Prostate gland (tissue), 2 donors: ENCODE data around the gene ZNF532. TPM values are rescaled to one million over a fixed set of nuclear protein-coding genes. Genes with fewer than 3 reads are reported as not detected.

Experiments
- DNase-seq: peaks from one replicate; pipeline ENCODE4 v3.0.0-alpha.2; 2019; ENCODE audit warnings: low spot score
- H3K27ac ChIP-seq, 2 donors: fragments of 200-600 bp; sonication (generic); 2 replicates each; pipeline ENCODE4 v1.5.1; 2017 to 2019
- H3K27me3 ChIP-seq: fragments of 200-600 bp; sonication (generic); replicated peaks from 2 replicates; pipeline ENCODE4 v1.5.1; 2019; ENCODE audit not compliant: insufficient read depth
- H3K36me3 ChIP-seq, 2 donors: fragments of 200-600 bp; sonication (generic); 1 replicate in 1 of 2; 2 replicates in 1 of 2; pipeline versions ENCODE4 v1.5.1 to v1.8.1; 2017 to 2019
- H3K4me1 ChIP-seq: fragments of 200-600 bp; sonication (generic); replicated peaks from 2 replicates; pipeline ENCODE4 v1.5.1; 2019
- H3K4me3 ChIP-seq, 2 donors: fragments of 200-600 bp; sonication (generic); 2 replicates each; pipeline ENCODE4 v1.5.1; 2017 to 2019
- H3K9me3 ChIP-seq: fragments of 200-600 bp; sonication (generic); 2 replicates; pipeline ENCODE4 v1.5.1; 2017
- POLR2A ChIP-seq: fragments of 450-650 bp; IDR thresholded peaks from one replicate; pipeline ENCODE4 v1.6.1; 2016; ENCODE audit warnings: antibody characterized with exemption, mild to moderate bottlenecking
- POLR2AphosphoS5 ChIP-seq: sonication (generic); formaldehyde crosslinking; IDR thresholded peaks from one replicate; pipeline ENCODE4 v1.6.1; 2017; ENCODE audit warnings: antibody characterized with exemption
- WGBS: methylation state at CpG from one replicate; pipeline ENCODE4 v1.1.5; 2018; 5-methylcytosine and 5-hydroxymethylcytosine counted together
- intact Hi-C: fragments of 100-400 bp; cut with DNase I; formaldehyde crosslinking; loops from one replicate; pipeline ENCODE4 v1.14.2; 2022
- total RNA-seq, 2 donors: library from RNA; depleted of rRNA; stranded (reverse); fragments of >200 nt; gene quantifications; one replicate each; pipeline ENCODE4 v1.1.0, GENCODE V29; 2016
- TF ChIP-seq, protein P1 (sequence below), 4 experiments: fragments of 200-600 bp in 2 of 4; fragments of 450-650 bp in 2 of 4; sonication (generic) in 2 of 4; IDR thresholded peaks; 1 replicate in 3 of 4; 2 replicates in 1 of 4; pipeline ENCODE4 v1.5.1; 2016 to 2019; ENCODE audit warnings: antibody characterized with exemption in 4 of 4, mild to moderate bottlenecking in 2 of 4, moderate library complexity in 2 of 4

The ZNF532 gene, protein sequence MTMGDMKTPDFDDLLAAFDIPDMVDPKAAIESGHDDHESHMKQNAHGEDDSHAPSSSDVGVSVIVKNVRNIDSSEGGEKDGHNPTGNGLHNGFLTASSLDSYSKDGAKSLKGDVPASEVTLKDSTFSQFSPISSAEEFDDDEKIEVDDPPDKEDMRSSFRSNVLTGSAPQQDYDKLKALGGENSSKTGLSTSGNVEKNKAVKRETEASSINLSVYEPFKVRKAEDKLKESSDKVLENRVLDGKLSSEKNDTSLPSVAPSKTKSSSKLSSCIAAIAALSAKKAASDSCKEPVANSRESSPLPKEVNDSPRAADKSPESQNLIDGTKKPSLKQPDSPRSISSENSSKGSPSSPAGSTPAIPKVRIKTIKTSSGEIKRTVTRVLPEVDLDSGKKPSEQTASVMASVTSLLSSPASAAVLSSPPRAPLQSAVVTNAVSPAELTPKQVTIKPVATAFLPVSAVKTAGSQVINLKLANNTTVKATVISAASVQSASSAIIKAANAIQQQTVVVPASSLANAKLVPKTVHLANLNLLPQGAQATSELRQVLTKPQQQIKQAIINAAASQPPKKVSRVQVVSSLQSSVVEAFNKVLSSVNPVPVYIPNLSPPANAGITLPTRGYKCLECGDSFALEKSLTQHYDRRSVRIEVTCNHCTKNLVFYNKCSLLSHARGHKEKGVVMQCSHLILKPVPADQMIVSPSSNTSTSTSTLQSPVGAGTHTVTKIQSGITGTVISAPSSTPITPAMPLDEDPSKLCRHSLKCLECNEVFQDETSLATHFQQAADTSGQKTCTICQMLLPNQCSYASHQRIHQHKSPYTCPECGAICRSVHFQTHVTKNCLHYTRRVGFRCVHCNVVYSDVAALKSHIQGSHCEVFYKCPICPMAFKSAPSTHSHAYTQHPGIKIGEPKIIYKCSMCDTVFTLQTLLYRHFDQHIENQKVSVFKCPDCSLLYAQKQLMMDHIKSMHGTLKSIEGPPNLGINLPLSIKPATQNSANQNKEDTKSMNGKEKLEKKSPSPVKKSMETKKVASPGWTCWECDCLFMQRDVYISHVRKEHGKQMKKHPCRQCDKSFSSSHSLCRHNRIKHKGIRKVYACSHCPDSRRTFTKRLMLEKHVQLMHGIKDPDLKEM (N-terminal part only)
- total RNA-seq, result 100 to 1,000 TPM; 231 to 299 TPM

DNA sequence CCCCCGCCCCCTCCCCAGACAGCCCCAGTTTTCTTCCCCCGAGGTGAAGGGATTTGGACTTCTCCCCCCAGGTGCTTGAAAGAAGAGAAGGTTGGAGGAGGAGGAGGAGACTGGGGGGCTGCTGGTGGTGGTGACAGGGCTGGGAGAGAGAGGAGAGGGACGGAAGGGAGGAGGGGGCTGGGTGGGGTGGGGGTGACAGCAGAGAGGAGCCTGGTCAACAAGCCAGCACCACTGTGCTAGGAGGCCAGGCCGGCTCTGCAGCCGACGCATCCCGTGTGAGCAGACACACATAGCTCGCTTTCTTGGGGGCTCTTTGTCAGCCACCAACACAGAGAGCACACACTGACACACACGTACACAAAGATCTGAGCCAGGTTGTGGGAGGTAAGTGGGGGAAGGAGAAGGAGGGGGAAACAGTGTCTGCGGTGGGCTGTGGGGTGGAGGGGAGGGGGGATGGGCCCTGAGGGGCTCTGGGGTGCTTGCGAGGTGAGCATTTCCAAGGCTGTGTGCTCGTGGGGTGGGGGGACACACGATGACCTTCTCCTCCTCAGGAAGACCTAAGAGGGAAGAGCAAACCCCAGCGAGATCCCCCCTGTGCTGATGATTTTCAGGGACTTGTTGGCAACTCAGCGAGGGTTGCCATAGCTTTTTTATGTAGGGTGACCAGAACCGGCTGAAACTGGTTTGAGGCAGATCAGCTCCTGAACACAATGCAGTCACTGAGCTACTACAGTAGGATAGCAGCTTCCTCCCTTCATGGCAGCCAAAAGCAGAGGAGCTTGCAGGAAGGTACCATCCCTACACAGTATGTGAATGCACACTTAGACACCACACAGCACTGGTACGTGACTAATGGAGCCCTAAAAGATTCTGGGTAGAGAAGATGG lies at the start of gene ZNF532:
TSS of gene ZNF532 (plus strand) at position 732 of the 887 bp plus-strand sequence. CDS start 53,411 bp downstream, outside the sequence.
- Histone ChIP-seq H3K9me3 (no peaks in the 10 kb centered on the region), H3K4me3 (peak within 1 kb of the TSS; percentile 31 to 55), H3K4me1 (peaks cover 12% of the 10 kb centered on the region), H3K27ac (peak within 1 kb of the TSS; percentile 98 to 100), H3K36me3 (no peaks in the 10 kb centered on the region), H3K27me3 (no peaks in the 10 kb centered on the region)
- WGBS, result 13% methylated on average over 17 of the region's 17 CpGs
- peak; percentile 63 for DNase-seq
- intact Hi-C loops, result loop anchor here (2.0 to 5.0 kb wide), 4 partner anchors 48 to 190 kb away; no protein-coding TSS in a partner anchor
- TF ChIP-seq POLR2AphosphoS5 (peak; percentile 43), POLR2A (no peak)
- TF ChIP-seq, protein P1, sequence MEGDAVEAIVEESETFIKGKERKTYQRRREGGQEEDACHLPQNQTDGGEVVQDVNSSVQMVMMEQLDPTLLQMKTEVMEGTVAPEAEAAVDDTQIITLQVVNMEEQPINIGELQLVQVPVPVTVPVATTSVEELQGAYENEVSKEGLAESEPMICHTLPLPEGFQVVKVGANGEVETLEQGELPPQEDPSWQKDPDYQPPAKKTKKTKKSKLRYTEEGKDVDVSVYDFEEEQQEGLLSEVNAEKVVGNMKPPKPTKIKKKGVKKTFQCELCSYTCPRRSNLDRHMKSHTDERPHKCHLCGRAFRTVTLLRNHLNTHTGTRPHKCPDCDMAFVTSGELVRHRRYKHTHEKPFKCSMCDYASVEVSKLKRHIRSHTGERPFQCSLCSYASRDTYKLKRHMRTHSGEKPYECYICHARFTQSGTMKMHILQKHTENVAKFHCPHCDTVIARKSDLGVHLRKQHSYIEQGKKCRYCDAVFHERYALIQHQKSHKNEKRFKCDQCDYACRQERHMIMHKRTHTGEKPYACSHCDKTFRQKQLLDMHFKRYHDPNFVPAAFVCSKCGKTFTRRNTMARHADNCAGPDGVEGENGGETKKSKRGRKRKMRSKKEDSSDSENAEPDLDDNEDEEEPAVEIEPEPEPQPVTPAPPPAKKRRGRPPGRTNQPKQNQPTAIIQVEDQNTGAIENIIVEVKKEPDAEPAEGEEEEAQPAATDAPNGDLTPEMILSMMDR (IDR thresholded peaks at IDR 0.05), result no peak

DNA sequence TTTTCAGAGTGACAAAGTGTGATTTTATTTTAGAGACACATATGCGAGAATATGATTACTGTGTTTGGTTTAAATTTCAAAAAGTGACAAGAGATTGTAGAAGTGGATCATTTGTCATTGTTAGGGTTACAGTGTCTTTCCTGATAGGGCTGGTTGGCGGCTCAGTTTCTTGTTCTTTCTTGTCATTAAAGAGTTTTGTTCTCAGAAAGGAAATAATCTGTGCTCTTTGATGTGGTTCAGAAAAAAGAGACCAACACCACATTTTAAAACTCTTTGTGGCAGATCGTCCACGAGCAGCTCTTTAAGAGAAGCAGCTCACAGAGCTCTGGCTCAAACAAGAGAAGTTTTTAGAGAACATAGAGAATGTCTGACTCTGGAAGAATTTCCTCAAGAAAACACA lies 45.6 kb upstream of the ZNF532 start:
- Histone ChIP-seq H3K27me3 (no peaks in the 10 kb centered on the region), H3K36me3 (no peaks in the 10 kb centered on the region), H3K9me3 (no peaks in the 10 kb centered on the region), H3K4me3 (no peak overlapping the region), H3K4me1 (peaks cover 5% of the 10 kb centered on the region), H3K27ac (peak overlapping the region; percentile 26 to 53)
- intact Hi-C loops, result no loop called here
- TF ChIP-seq POLR2A, result no peak
- TF ChIP-seq, protein P1 (IDR thresholded peaks at IDR 0.05), result no peak
- no peak for TF ChIP-seq POLR2AphosphoS5
- WGBS, result 31% methylated on average over 4 of the region's 4 CpGs
- DNase-seq, result no peak

DNA sequence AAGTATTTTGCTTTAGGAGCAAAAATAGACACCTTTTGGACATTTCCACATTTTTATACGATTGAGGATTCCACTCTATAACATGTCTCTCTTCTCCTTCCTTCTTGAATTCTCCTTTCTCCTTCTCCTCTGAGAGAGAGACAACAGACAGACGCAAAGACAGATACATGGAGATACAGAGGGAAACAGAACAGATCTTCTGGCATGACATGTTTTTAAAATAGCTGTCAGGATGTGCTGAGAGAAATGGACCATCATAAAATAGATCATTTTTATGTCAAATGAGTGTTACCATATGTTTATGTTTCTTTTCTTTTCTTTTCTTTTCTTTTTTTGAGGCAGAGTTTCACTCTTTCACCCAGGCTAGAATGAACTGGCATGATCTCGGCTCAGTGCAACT lies 44.4 kb upstream of the ZNF532 start:
- Histone ChIP-seq H3K4me1 (peaks cover 5% of the 10 kb centered on the region), H3K9me3 (no peaks in the 10 kb centered on the region), H3K27me3 (no peaks in the 10 kb centered on the region), H3K27ac (no peak overlapping the region), H3K4me3 (no peak overlapping the region), H3K36me3 (no peaks in the 10 kb centered on the region)
- intact Hi-C loops, result no loop called here
- 73% methylated on average over 3 of the region's 3 CpGs for WGBS
- no peak for DNase-seq
- TF ChIP-seq POLR2AphosphoS5 (no peak), POLR2A (no peak)
- TF ChIP-seq, protein P1 (IDR thresholded peaks at IDR 0.05), result no peak

DNA sequence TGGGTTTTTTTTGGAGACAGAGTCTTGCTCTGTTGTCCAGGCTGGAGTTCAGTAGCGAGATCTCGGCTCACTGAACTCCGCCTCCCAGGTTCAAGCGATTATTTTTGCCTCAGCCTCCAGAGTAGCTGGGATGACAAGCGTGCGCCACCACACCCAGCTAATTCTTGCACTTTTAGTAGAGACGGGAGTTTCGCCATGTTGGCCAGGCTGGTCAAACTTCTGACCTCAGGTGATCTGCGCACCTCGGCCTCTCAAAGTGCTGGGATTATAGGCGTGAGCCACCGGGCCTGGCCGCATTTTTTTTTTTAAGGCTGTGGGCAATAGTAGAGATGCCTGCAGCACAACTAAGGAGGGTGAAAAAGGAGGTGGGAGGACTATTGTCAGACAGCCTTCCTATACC lies 41.7 kb upstream of the ZNF532 start:
- no peaks in the 10 kb centered on the region for H3K9me3 ChIP-seq
- H3K36me3 ChIP-seq, result no peaks in the 10 kb centered on the region
- no peaks in the 10 kb centered on the region for H3K27me3 ChIP-seq
- DNase-seq, result no peak
- peaks cover 5% of the 10 kb centered on the region for H3K4me1 ChIP-seq
- WGBS, result 85% methylated on average over 13 of the region's 13 CpGs
- H3K4me3 ChIP-seq, result no peak overlapping the region
- TF ChIP-seq POLR2AphosphoS5 (no peak), POLR2A (no peak)
- TF ChIP-seq, protein P1 (IDR thresholded peaks at IDR 0.05), result no peak
- intact Hi-C loops, result no loop called here
- peak overlapping the region in 1 of 2 donors; percentile 36 for H3K27ac ChIP-seq
